ENCODE measurements around the gene TBC1D5.

DNA sequence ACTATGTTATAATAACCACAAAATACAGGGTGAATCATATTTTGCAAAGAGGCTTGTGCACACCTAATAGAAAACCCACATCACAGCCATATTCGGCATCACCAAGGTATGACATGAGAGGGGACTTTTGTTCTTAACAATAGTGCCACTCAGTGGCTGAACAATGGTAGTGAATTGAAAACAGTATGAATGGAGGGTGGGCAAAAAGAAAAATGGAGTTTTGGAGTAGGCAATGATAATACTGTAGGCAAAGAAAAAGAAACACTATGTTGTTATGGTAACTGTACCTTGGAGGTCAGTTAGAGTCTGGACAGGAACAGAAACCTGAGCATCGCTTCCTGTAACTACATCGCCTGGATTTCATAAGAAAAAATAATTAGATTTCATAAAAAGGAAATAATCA lies 509.0 kb downstream of the TBC1D5 start:
- TF ChIP-seq, protein P1, sequence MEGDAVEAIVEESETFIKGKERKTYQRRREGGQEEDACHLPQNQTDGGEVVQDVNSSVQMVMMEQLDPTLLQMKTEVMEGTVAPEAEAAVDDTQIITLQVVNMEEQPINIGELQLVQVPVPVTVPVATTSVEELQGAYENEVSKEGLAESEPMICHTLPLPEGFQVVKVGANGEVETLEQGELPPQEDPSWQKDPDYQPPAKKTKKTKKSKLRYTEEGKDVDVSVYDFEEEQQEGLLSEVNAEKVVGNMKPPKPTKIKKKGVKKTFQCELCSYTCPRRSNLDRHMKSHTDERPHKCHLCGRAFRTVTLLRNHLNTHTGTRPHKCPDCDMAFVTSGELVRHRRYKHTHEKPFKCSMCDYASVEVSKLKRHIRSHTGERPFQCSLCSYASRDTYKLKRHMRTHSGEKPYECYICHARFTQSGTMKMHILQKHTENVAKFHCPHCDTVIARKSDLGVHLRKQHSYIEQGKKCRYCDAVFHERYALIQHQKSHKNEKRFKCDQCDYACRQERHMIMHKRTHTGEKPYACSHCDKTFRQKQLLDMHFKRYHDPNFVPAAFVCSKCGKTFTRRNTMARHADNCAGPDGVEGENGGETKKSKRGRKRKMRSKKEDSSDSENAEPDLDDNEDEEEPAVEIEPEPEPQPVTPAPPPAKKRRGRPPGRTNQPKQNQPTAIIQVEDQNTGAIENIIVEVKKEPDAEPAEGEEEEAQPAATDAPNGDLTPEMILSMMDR (IDR thresholded peaks at IDR 0.05): peak; percentile 42 to 74 (median 63)
- TF ChIP-seq POLR2A (IDR thresholded peaks at IDR 0.05): no peak
- TF ChIP-seq POLR2AphosphoS5 (IDR thresholded peaks at IDR 0.05): no peak
- no peak for TF ChIP-seq EP300 (IDR thresholded peaks at IDR 0.05; ENCODE audit: low read depth)
